Fibroblast of the aortic adventitia (primary cell): ENCODE results near the gene CFAP206. TPM values are rescaled to one million over a fixed set of nuclear protein-coding genes. Genes with fewer than 3 reads are reported as not detected.

Experiments
- DNase-seq: peaks from one replicate; pipeline ENCODE4 v3.0.0-alpha.2; 2010; ENCODE audit warnings: low read depth
- H3K4me3 ChIP-seq: 2 replicates; pipeline ENCODE4 v1.5.1; 2011; ENCODE audit warnings: low read depth, mild to moderate bottlenecking, control low read depth, low read length, moderate library complexity
- total RNA-seq: library from RNA; depleted of rRNA; stranded (reverse); fragments of >200 nt; gene quantifications from 2 replicates; pipeline ENCODE4 v1.2.3, GENCODE V29; 2012; ENCODE audit warnings: low replicate concordance
- TF ChIP-seq, protein P1 (sequence below): IDR thresholded peaks from 2 replicates; pipeline ENCODE4 v1.5.1; 2011; ENCODE audit warnings: mild to moderate bottlenecking, low read length, control low read depth, inconsistent platforms; ENCODE audit not compliant: insufficient read depth

CFAP206 gene
- total RNA-seq, 1 donor = 0.27 TPM

DNA sequence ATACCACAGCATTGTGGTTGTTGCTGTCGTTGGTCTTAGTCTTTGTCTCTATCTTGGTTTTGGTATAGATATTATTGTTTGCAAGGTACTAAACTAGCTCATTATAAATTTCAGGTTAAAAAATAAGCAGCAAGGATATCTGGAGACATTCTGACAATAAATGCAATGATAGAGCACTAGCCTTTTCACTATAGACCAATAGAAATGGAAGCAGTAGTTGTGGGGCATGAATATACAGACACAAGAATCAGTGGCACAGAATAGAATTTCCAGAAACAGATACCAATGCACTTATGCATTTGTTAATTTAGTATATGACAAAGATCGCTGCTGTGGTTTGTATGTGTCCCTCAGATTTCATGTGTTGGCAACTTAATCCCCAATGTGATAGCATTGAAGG is 31.1 kb upstream of the CFAP206 start:
- TF ChIP-seq, protein P1, sequence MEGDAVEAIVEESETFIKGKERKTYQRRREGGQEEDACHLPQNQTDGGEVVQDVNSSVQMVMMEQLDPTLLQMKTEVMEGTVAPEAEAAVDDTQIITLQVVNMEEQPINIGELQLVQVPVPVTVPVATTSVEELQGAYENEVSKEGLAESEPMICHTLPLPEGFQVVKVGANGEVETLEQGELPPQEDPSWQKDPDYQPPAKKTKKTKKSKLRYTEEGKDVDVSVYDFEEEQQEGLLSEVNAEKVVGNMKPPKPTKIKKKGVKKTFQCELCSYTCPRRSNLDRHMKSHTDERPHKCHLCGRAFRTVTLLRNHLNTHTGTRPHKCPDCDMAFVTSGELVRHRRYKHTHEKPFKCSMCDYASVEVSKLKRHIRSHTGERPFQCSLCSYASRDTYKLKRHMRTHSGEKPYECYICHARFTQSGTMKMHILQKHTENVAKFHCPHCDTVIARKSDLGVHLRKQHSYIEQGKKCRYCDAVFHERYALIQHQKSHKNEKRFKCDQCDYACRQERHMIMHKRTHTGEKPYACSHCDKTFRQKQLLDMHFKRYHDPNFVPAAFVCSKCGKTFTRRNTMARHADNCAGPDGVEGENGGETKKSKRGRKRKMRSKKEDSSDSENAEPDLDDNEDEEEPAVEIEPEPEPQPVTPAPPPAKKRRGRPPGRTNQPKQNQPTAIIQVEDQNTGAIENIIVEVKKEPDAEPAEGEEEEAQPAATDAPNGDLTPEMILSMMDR = no peak
- DNase-seq = no peak

DNA sequence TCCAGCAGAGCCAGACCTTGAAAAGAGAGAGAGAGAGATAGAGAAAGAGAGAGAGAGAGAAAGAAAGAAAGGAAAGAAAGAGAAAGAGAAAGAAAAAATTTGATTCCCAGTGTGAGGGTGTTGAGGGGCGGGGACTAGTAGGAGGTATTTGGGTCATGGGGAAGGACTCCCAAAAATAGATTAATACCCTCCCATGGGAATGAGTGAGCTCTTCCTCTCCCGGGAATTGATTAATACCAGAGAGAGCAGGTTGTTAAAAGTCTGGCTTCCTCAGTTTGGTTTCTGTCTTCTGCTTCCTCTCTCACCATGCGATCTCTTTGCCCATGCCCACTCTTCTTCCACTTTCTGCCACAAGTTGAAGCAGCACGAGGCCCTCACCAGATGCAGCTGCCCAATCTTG is 28.8 kb upstream of the CFAP206 start:
- TF ChIP-seq, protein P1 = no peak
- no peak for DNase-seq
- H3K4me3 ChIP-seq = no peak overlapping the region

More for the DNA sequence above, 31.1 kb upstream of the CFAP206 start:
- no peak overlapping the region for H3K4me3 ChIP-seq

- no peak for DNase-seq
- TF ChIP-seq, protein P1 = no peak
Observed at GRCh38 chr6:87382861-87383260, 24.9 kb upstream of the CFAP206 start.

GRCh38 chr6:87384038-87384437 is 23.7 kb upstream of the CFAP206 start:
- DNase-seq = no peak

More at GRCh38 chr6:87382861-87383260, 24.9 kb upstream of the CFAP206 start:
- H3K4me3 ChIP-seq = no peak overlapping the region

DNA sequence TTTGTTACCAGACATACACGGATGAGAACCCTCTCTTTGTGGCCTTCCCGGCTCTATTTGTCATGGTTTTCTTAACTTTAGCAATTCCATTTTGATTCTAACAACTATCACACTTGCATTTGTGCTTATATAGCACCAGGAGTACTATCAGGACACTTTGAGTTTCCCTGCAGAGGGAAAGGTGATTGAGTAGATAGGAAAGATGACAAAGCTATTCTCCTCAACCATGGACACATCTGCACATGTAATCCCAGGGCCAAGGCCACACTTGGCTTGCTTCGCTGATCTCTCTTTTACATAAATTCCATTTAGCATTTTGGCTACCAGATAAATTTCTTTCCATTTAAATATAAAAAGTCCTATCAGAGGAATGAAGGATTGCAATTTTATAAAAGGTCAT is 23.3 kb upstream of the CFAP206 start:
- no peak for DNase-seq
- TF ChIP-seq, protein P1 = no peak
- H3K4me3 ChIP-seq = no peak overlapping the region

More at GRCh38 chr6:87384038-87384437, 23.7 kb upstream of the CFAP206 start:
- TF ChIP-seq, protein P1 = no peak
- no peak overlapping the region for H3K4me3 ChIP-seq

- no peak overlapping the region for H3K4me3 ChIP-seq
- TF ChIP-seq, protein P1 = peak; percentile 34
- DNase-seq = peak; percentile 17
Observed at GRCh38 chr6:87391334-87391733, 16.4 kb upstream of the CFAP206 start.

- peak; percentile 73 for DNase-seq
- TF ChIP-seq, protein P1 = peak; percentile 72
- H3K4me3 ChIP-seq = no peak overlapping the region
Observed at GRCh38 chr6:87393026-87393622, 14.6 kb upstream of the CFAP206 start.
